CD4-positive, alpha-beta T cell treated with Interleukin-6 at 100 ng/mL for 8 hours (primary cell): Measurements from ENCODE around the gene SYNGAP1.
"Not testable (repeated sequence)": the region's sequence is repeated elsewhere in the genome, so short reads cannot be mapped to it uniquely, and the experiment has no call there.

Experiments
- DNase-seq: peaks from one replicate; pipeline ENCODE4 v3.0.0-alpha.2; 2020; ENCODE audit warnings: mixed read lengths, low spot score

SYNGAP1 gene

GRCh38 chr6:33419580-33420490 lies at the start of gene SYNGAP1:
Gene SYNGAP1, plus strand, starts transcription at chr6:33420065. Its CDS starts 200 bp downstream, at chr6:33420265.
- peak; percentile 42 for DNase-seq

- not testable (repeated sequence) for DNase-seq
Measured at GRCh38 chr6:33371901-33372300, 48.0 kb upstream of the SYNGAP1 start.

GRCh38 chr6:33372526-33373123 lies 47.2 kb upstream of the SYNGAP1 start:
- no peak for DNase-seq

- no peak for DNase-seq
Measured at GRCh38 chr6:33373960-33374910, 45.6 kb upstream of the SYNGAP1 start.

GRCh38 chr6:33375143-33375671 lies 44.7 kb upstream of the SYNGAP1 start:
- DNase-seq, result no peak

GRCh38 chr6:33377171-33377570 lies 42.7 kb upstream of the SYNGAP1 start:
- DNase-seq, result no peak

- not testable (repeated sequence) for DNase-seq
Measured at GRCh38 chr6:33379184-33379583, 40.7 kb upstream of the SYNGAP1 start.

- no peak for DNase-seq
Measured at GRCh38 chr6:33380272-33380981, 39.4 kb upstream of the SYNGAP1 start.

- no peak for DNase-seq
Measured at GRCh38 chr6:33383427-33384185, 36.3 kb upstream of the SYNGAP1 start.

GRCh38 chr6:33384581-33385020 lies 35.3 kb upstream of the SYNGAP1 start:
- DNase-seq, result no peak

GRCh38 chr6:33390173-33390572 lies 29.7 kb upstream of the SYNGAP1 start:
- no peak for DNase-seq

GRCh38 chr6:33390767-33391277 lies 29.0 kb upstream of the SYNGAP1 start:
- DNase-seq, result no peak

- peak; percentile 99 for DNase-seq
Measured at GRCh38 chr6:33391278-33391921, 28.5 kb upstream of the SYNGAP1 start, which contains the start of gene KIFC1. Gene KIFC1, plus strand, starts transcription at chr6:33391823. Its CDS starts 163 bp downstream, at chr6:33391986.

- DNase-seq, result no peak
Measured at GRCh38 chr6:33391922-33392594, 27.8 kb upstream of the SYNGAP1 start.

GRCh38 chr6:33392595-33392948 lies 27.3 kb upstream of the SYNGAP1 start:
- no peak for DNase-seq

- DNase-seq, result no peak
Measured at GRCh38 chr6:33392979-33393378, 26.9 kb upstream of the SYNGAP1 start.

- DNase-seq, result no peak
Measured at GRCh38 chr6:33397541-33397940, 22.3 kb upstream of the SYNGAP1 start.

- not testable (repeated sequence) for DNase-seq
Measured at GRCh38 chr6:33398601-33399000, 21.3 kb upstream of the SYNGAP1 start.

GRCh38 chr6:33399881-33400280 lies 20.0 kb upstream of the SYNGAP1 start:
- not testable (repeated sequence) for DNase-seq
